Stimulated activated CD4-positive, alpha-beta T cell treated with anti-CD3 and anti-CD28 coated beads, Interleukin-1b, Interleukin-23, amount 100 ng/mL, for 24 hours (primary cell): ENCODE results near the gene CLASP1.
"Not testable (repeated sequence)": the region's sequence is repeated elsewhere in the genome, so short reads cannot be mapped to it uniquely, and the experiment has no call there.

Experiments
- DNase-seq, 4 experiments: peaks; one replicate each; pipeline ENCODE4 v3.0.0-alpha.2; 2020; ENCODE audit warnings: low read depth in 4 of 4, low spot score in 1 of 4

Gene CLASP1

GRCh38 chr2:121649149-121649595, at the start of gene CLASP1:
TSS of gene CLASP1 (minus strand) at chr2:121649462. CDS start at chr2:121605895, 43,567 bp downstream.
- peak in 1 of 4 experiments; percentile 29 for DNase-seq

GRCh38 chr2:121698318-121698930, 49.2 kb upstream of the CLASP1 start:
- no peak for DNase-seq

- DNase-seq = no peak
Observed at GRCh38 chr2:121697108-121697631, 47.9 kb upstream of the CLASP1 start.

- DNase-seq = no peak
Observed at GRCh38 chr2:121696410-121696930, 47.2 kb upstream of the CLASP1 start.

GRCh38 chr2:121695171-121695451, 45.8 kb upstream of the CLASP1 start:
- DNase-seq = no peak

DNA sequence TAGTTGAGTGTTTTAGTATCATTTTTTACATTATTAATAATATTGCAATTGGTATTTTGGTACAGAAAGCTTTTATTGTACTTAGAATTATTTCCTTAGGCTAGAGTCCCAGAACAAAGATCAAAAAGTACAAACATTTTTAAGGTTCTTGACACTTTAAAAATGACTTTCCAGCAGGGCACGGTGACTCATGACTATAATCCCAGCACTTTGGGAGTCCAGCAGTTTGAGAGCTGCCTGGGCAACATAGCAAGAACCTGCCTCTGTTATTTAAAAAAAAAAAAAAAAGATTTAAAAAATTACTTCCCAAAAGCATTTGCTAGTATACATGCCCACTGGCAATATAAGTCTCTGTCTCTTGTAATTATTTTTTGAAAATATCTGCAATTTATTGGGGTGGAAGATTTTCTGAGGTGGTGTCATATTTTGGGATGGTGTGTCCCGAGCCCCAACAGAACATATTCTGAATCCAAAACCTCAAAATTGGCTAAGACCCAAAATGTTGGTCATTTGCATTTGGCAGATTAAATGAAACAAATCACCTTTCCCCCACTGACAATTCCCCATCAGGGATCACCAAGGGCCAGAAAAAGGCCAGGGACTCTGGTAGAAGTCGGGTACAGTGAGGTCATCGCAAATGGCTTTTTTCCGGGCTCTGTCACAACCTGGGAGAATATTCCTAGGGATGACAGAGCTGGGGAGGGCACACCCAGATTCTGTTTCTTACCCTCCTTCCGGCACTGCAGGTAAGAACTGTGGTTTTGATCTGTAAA, 45.3 kb upstream of the CLASP1 start:
- no peak for DNase-seq

DNA sequence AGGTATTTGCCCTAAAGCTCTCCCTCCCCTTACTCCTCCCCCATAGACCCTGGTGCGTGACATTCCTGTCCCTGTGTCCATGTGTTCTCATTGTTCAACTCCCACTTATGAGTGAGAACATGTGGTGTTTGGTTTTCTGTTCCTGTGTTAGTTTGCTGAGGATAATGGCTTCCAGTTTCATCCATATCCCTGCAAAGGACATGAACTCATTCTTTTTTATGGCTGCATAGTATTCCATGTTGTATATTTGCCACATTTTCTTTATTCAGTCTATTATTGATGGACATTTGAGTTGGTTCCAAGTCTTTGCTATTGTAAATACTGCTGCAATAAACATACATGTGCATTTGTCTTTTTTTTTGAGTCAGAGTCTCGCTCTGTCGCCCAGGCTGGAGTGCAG, 41.3 kb upstream of the CLASP1 start:
- not testable (repeated sequence) for DNase-seq

DNA sequence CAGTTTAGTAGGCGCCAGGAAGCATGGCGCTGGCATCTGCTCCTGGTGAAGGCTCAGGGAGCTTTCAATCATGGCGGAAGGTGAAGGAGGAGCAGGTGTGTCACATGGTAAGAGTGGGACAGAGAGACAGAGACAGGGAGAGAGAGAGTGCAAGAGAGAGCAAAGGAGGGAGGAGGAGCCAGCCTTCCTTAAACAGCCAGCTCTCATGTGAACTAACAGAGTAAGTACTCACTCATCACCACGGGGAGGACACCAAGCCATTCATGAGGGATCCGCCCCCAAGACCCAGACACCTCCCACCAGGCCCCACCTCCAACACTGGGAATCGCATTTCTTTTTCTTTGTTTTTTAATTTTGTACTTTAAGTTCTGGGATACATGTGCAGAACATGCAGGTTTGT, 40.8 kb upstream of the CLASP1 start:
- no peak for DNase-seq

GRCh38 chr2:121689356-121689755, 40.1 kb upstream of the CLASP1 start:
- no peak for DNase-seq

GRCh38 chr2:121688820-121689219, 39.6 kb upstream of the CLASP1 start:
- no peak for DNase-seq

DNA sequence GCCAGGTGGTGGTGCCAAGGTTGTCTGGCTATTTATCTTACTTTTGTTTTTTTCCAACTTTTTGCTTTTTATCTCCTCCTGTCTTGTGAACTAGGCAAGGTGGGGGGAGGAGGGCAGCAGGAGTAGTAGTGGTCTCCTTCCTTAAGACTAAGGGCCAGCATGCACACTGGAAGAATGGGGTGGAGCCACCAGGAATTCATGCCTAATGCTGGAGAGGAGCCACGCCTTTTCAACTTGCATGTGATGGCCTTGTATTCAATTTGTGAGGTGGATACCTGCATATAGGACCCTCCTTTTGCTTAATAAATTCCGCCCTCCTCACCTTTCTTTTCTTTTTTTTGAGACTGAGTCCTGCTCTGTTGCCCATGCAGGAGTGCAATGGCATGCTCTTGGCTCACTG, 37.6 kb upstream of the CLASP1 start:
- DNase-seq = no peak

- no peak for DNase-seq
Observed at GRCh38 chr2:121686218-121686617, 37.0 kb upstream of the CLASP1 start.

- DNase-seq = no peak
Observed at GRCh38 chr2:121682396-121683298, 33.4 kb upstream of the CLASP1 start.

- no peak for DNase-seq
Observed at GRCh38 chr2:121677855-121678254, 28.6 kb upstream of the CLASP1 start.

DNA sequence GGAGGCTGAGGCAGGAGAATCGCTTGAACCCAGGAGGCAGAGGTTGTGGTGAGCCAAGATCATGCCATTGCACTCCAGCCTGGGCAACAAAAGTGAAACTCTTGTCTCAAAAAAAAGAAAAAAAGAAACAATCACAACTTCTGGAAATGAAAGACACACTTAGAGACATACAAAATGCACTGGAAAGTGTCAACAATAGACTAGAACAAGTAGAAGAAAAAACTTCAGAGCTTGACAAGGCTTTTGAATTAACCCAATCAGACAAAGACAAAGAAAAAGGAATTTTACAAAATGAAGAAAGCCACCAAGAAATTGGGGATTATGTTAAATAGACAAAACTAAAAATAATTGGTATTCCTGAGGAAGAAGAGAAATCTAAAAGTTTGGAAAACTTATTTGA, 22.4 kb upstream of the CLASP1 start:
- not testable (repeated sequence) for DNase-seq

- no peak for DNase-seq
Observed at GRCh38 chr2:121670181-121670580, 20.9 kb upstream of the CLASP1 start.

- no peak for DNase-seq
Observed at GRCh38 chr2:121667618-121668017, 18.4 kb upstream of the CLASP1 start.

GRCh38 chr2:121666042-121666441, 16.8 kb upstream of the CLASP1 start:
- DNase-seq = no peak

GRCh38 chr2:121665504-121665903, 16.2 kb upstream of the CLASP1 start:
- no peak for DNase-seq

- no peak for DNase-seq
Observed at GRCh38 chr2:121664713-121665112, 15.5 kb upstream of the CLASP1 start.

DNA sequence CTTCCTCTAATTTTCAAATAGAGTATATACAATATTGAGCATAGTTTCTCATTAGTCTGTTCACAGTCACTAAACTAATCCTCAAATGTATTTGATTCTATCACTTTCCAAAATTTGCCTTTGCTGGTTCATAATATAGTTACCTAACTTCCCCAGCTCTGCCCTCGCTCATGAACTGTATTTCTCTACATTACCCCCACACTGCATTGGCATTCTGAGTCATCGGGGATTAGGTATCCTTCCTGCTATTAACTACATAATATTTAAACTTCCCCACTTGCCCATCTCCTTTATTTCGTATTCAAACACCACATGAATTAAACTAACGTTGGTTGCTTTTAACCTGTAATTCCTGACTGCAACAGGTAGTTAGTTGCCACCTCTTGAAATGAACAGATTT, 14.8 kb upstream of the CLASP1 start:
- no peak for DNase-seq
